ENCODE data around the gene TPST2. TPM values are rescaled to one million over a fixed set of nuclear protein-coding genes. Genes with fewer than 3 reads are reported as not detected.

The TPST2 gene
- total RNA-seq, 4 donors from 2014 or later: 26.8 to 47.9 (median 38.5) TPM

DNA sequence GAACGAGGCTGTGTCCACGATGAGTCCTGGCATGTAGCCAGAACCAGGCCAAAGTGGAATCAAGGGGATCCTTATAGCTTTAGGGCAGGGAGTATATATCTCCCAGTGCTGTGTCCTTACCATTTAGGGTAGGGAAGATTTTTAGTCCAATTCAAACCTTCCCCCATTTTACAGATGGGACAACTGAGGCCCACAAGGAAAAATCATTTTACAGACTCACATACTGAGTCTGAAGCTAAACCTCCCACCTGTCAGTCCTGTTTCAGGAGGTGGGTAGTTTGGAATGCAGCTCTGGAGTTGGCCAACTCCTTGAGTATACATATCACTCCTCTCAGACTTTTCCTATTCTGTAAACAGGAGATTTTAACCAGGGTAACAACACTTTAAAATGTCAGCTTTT, 44.5 kb downstream of the TPST2 start:
- H3K27me3 ChIP-seq: no peaks in the 10 kb centered on the region
- H3K9me3 ChIP-seq: no peaks in the 10 kb centered on the region
- no peak for DNase-seq
- no peak overlapping the region for H3K4me3 ChIP-seq
- H3K36me3 ChIP-seq: peaks cover 0 to 12% (median 0%) of the 10 kb centered on the region in 3 donors
- peaks cover 0 to 6% (median 0%) of the 10 kb centered on the region in 4 donors for H3K4me1 ChIP-seq
- TF ChIP-seq, protein P1, sequence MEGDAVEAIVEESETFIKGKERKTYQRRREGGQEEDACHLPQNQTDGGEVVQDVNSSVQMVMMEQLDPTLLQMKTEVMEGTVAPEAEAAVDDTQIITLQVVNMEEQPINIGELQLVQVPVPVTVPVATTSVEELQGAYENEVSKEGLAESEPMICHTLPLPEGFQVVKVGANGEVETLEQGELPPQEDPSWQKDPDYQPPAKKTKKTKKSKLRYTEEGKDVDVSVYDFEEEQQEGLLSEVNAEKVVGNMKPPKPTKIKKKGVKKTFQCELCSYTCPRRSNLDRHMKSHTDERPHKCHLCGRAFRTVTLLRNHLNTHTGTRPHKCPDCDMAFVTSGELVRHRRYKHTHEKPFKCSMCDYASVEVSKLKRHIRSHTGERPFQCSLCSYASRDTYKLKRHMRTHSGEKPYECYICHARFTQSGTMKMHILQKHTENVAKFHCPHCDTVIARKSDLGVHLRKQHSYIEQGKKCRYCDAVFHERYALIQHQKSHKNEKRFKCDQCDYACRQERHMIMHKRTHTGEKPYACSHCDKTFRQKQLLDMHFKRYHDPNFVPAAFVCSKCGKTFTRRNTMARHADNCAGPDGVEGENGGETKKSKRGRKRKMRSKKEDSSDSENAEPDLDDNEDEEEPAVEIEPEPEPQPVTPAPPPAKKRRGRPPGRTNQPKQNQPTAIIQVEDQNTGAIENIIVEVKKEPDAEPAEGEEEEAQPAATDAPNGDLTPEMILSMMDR (IDR thresholded peaks at IDR 0.05): no peak
- TF ChIP-seq POLR2A (IDR thresholded peaks at IDR 0.05): no peak
- H3K27ac ChIP-seq: no peak overlapping the region

DNA sequence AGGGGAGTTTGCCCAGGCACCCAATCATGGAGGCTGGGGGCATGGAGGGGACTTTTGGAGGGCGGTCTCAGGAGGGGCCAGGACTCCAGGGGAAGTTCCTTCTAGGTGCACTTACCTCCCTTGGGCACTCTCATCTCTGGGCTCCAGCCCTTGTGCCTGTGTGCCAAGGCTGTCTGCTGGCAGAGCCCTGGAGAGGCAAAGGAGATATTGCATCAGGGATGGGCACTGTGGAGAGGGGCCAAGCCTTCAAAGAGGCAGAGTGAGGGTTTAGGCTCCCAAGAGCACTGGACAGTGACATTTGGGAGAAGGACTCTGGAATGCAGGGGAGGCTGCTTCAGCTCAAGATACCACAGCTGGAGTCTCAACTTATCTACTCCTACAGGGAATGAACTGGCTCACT, 45.4 kb downstream of the TPST2 start:
- DNase-seq: no peak
- peaks cover 0 to 6% (median 0%) of the 10 kb centered on the region in 4 donors for H3K4me1 ChIP-seq
- no peaks in the 10 kb centered on the region for H3K9me3 ChIP-seq
- H3K4me3 ChIP-seq: no peak overlapping the region
- no peak overlapping the region for H3K27ac ChIP-seq
- H3K27me3 ChIP-seq: no peaks in the 10 kb centered on the region
- H3K36me3 ChIP-seq: peaks cover 0 to 16% (median 0%) of the 10 kb centered on the region in 3 donors
- TF ChIP-seq POLR2A (IDR thresholded peaks at IDR 0.05): no peak
- TF ChIP-seq, protein P1 (IDR thresholded peaks at IDR 0.05): no peak

DNA sequence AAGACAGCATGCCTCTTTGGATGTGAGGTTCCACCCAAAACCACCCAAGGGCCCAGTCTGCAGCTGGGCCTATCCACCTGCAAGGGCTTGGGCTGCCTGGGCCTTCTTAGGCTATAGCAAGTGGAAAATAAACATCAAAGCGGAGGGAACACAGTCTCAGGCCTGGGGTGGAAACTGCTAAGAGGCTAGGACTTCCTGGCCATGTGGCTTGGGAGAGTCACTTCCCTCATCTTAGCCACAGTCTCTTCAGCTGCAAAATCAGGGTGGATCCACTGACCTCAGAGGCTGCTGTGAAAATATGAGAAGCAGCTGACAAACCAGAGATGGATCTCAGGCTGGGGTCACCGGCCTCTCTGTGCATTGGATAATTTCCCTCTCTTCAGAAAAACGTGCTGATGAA, 47.1 kb downstream of the TPST2 start:
- DNase-seq: peak in 1 of 3 donors; percentile 45
- TF ChIP-seq POLR2A (IDR thresholded peaks at IDR 0.05): no peak
- TF ChIP-seq, protein P1 (IDR thresholded peaks at IDR 0.05): no peak
- Histone ChIP-seq H3K27me3 (no peaks in the 10 kb centered on the region), H3K36me3 (peaks cover 0 to 25% (median 0%) of the 10 kb centered on the region in 3 donors), H3K9me3 (no peaks in the 10 kb centered on the region), H3K4me1 (peaks cover 0 to 6% (median 0%) of the 10 kb centered on the region in 4 donors), H3K27ac (peak overlapping the region in 1 of 4 donors; percentile 38), H3K4me3 (no peak overlapping the region)

DNA sequence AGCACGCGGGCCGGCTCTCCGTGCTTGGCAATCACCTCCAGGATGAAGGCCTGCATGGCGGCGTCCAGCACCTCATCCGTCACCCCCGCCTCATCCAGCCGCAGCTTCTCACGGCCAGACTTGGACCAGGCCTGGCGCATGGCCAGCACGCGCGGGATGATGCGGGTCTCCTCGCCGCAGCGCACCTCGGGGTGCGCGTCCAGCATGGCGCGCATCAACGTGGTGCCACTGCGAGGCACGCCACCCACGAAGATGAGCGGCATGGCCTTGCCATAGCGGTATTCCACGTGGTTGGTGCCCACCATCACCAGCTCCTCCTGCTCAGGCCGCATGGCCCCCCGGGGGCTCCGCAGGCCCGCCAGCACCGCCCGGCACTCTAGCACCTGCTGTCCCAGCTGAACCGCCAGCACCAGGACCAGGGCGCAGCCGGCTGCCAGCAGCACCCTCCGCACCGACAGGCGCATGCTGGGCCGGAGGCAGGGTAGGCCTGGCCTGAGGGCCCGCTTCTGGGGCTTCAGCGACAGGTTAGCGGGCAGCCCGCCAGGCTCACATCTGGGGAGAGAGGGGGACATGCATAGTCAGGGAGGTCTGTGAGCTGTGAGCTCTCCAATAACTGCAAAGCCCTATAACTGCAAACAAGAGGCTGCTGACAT, 48.6 kb downstream of the TPST2 start:
- Histone ChIP-seq H3K27me3 (no peaks in the 10 kb centered on the region), H3K9me3 (no peaks in the 10 kb centered on the region), H3K36me3 (peaks cover 0 to 37% (median 0%) of the 10 kb centered on the region in 3 donors), H3K4me3 (no peak overlapping the region), H3K4me1 (peaks cover 0 to 6% (median 0%) of the 10 kb centered on the region in 4 donors), H3K27ac (no peak overlapping the region)
- DNase-seq: no peak
- TF ChIP-seq POLR2A (IDR thresholded peaks at IDR 0.05): no peak
- TF ChIP-seq, protein P1 (IDR thresholded peaks at IDR 0.05): no peak

DNA sequence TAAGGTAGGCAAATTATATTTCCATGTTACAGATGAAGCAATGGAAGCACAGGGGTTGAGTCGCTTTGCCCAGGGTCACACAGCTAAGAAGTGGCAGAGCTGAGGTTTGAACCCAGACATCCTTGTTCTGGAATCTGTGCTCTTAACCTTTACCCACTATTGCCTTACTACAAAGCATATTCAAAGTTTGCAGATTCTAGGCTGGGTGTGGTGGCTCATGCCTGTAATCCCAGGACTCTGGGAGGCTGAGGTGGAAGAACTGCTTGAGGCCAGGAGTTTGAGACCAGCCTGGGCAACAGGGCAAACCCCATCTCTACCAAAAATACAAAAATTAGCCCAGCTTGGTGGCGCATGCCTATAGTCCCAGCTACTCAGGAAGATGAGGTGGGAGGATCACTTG, 49.8 kb downstream of the TPST2 start:
- no peak for DNase-seq
- H3K36me3 ChIP-seq: peaks cover 0 to 42% (median 0%) of the 10 kb centered on the region in 3 donors
- TF ChIP-seq POLR2A (IDR thresholded peaks at IDR 0.05): no peak
- TF ChIP-seq, protein P1 (IDR thresholded peaks at IDR 0.05): no peak
- no peaks in the 10 kb centered on the region for H3K9me3 ChIP-seq
- H3K4me3 ChIP-seq: no peak overlapping the region
- peaks cover 0 to 6% (median 2%) of the 10 kb centered on the region in 4 donors for H3K4me1 ChIP-seq
- no peak overlapping the region for H3K27ac ChIP-seq
- no peaks in the 10 kb centered on the region for H3K27me3 ChIP-seq

Data from Peyer's patch (tissue), 4 donors.